D341Med (cell line): ENCODE measurements around the gene ANKRD10.

Experiments
- DNase-seq: peaks from one replicate; pipeline ENCODE4 v3.0.0; 2012; ENCODE audit warnings: low spot score

Gene ANKRD10

DNA sequence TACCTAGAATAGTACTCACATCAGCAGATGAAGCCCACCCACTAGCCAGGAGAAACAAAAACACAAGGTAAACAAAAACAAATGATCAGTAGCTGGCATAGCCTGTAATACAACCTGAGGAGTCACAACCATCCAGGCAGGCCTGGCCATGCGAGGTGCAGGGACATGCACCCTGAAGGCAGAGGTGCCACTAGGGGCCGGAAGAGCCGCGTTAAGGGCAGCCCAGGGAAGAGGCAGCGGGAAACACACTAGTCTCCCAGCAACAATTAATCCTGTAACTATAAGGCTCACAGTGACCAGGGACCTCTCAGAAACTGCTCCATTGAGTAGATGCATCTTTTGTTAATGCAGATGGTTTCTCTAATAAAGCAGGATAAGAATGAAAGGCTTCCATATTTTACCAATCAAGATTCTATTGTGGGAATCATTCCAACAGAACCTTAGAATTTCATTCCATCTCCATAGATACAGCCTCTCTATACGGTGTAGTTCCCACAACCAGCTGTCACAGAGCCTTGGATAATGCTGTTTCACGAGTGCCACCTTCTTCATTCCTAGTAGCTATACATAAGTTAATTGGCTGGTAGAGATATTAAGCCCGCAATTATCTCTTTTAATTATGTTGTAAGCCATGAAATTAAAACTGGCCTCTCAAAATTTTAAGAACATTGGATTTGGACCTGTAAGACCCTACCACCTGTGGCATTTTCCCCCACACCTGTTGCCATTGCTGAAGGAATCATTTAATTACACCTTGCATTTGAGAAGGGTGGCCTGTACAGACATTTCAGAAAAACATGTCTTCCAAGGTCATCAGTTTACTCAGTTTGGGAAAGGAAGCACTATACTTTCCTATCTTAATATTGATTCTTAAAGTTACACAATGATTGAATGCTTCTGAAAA lies 28.7 kb downstream of the ANKRD10 start:
- DNase-seq = no peak

DNA sequence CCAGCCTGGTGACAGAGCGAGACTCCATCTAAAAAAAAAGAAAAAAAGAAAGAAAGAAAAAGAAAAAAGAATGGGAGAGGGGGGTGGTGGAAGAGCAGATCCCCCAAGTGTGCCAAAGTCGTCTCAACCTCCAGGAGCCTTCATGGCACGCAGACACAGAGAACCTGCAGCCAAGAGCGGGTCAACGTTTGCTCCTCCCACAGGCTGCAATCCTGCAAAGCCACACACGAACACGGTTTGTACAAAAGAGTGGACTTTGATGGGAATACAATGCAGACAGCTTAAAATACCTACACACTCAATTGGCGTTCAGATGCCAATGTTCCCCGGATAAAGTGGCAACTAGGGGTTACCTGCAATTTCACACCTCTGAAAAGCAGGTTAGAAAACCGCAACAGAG lies 29.4 kb downstream of the ANKRD10 start:
- DNase-seq = no peak

DNA sequence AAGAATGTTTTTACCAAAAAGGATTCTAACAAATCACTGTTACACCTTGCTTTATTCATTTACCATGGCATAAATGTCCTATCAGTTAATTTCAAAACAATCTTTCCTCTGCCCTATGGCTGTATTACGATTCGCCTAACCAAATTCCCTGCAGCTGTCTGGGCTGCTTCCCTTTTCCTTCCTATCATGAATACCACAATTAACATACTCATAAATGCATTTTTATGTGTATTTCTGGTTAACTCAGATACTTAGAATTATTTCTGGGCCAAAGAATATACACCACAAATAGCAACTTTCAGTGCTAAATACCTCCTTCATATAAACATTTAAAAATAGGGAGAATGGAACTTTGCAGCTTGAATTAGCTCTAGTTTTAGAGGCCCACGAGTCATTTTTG lies 30.4 kb downstream of the ANKRD10 start:
- DNase-seq = no peak

DNA sequence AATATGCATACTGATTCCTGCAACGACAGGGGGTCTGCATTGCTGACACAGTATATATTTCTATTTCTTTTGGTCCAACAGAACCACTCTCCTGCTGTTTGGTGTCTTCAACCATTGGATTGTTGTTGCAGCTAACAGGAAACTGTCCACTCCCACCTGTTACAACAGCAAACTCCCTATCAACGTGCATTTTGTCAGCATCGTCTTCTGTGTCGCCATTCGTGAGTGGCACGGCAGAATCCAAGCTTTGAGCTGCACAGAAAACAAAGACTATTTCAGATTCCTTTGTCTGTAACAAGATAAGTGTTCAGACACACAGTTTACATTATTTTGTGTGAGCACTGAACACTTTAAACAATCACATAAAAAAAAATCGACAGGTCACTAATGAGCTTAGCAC lies 31.3 kb downstream of the ANKRD10 start:
- DNase-seq = no peak

DNA sequence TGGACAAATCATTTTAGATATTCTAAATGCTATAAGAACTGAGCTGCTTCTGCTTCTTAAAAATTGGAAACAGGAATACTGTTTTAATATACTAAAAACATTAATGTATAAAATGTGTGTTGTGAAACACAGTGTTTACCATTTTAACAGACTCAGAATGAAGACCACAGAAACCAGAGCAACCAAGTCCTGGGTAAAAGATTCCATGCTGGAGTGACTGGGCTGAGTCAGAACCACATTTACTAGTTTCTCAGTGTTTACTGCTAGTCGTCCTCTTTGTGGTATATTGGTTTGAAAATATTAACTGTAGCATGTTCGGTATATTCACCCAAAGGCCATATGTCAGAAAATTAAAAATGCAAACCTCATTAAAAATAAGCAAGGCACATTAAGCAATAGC lies 31.9 kb downstream of the ANKRD10 start:
- DNase-seq = no peak

DNA sequence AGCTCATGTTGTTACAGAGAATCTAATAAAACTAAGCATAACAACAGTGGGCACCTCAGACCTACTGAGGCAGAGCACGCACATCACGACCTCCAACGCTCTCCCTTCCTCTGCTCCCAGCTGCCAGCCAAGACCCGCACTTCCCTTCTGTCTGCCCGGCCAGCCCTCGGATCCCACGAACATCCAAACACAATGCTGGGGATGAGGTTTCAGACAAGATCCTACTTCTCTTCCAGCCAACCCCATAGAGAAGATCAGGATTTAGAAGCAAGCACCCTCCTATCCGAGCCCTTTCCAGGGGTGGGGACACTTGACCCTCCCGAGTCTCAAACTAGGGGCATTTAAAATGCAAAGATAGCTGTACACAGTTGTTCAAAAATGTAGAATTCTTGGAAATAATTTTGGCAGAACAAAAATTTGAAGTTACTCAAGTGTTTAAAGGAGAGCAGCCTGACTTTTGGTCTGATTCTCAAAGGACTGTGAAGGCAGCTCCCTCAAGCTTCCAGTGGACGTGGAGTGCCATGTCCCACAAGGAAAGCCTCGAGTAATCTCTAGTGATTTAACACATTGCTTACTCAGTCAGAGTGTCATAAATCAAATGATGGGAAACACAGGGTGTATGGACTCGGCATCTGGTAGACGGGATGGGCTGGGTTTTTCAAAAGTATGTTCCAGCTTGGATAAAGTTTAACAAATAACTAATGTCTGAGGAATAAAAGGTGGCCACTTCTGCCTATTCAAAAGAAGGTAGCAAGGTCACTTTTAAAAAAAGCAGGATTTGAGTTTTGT lies 32.8 kb downstream of the ANKRD10 start:
- no peak for DNase-seq

DNA sequence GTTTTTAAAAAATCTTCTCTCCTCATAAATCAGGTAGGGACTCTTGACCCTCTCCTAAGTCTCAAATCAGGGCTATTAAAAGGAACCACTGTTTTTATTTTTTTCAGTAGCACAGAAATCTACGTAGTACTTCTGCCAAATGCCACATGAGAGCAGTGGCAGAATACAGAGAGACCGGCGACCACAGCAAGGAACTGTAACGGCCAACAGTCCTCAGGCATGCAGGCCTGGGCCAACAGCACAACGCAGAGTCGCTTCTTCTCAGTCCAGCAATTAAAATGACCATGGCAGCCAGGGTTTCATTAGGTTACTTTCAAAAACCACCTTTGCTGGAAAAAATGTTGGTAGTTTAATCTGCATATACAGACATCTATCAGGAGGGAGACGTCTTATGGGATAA lies 34.2 kb downstream of the ANKRD10 start:
- DNase-seq = no peak

DNA sequence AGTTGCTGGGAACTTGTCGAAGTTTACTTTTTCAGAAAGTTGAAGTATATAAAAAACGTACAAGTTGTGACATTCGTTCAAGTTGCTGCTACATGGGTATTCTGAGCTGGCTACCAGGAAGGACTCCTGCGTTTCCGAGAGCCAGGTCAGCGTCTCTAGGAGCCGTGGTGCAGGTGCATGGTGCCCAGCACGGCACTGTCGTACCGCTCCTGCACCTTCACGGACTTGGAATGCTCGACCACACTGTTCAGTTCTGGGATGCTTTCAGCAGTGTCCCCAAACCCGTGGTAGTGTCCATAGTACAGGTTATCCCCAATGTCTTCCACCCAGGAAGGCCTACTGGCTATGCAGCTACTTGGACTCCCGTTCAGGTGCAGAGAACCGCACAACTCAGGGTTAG lies 35.4 kb downstream of the ANKRD10 start:
- DNase-seq = no peak

DNA sequence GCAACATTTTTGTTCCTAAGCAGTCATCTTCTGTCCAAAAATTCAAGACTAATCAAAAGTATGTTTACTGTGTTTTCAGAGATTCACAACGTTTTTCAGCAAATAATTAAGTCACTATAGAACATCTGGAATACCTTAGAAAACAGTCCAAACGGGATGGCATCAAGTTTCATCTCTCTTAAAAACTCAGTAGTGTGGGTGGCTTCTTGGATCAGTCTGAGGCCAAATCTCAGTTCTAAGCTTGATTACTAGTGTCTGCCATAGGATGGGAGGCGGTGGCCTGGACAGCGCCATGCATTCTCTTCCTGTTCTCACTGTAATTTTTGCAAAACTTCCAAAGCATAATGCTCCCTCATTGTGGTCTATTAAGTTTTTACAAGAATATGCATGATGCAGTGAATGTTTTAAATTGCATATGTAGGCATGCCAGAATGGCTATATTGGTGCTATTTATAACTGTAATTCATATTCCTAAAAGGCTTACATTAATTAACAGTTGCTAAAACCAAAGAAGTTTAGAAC lies 37.1 kb downstream of the ANKRD10 start:
- DNase-seq = no peak

DNA sequence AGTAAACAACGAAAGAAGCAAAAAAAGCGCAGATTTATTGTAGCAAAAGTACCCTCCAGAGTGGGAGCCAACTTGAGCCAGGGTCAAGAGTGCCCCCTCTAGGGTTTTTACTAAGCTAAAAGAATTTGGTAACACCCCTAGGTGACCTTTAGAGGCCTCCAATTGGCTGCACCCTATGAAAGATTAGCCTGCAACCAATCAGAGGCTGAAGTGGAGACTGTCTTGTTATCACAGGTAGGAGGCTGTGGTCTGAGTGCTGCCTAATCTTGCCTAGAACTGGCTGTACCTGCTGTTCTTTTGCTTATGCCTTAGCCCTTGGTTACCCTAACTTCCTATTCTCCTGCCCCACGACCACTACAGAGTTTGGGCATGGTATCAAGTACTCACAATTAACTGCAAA lies 38.3 kb downstream of the ANKRD10 start:
- no peak for DNase-seq

DNA sequence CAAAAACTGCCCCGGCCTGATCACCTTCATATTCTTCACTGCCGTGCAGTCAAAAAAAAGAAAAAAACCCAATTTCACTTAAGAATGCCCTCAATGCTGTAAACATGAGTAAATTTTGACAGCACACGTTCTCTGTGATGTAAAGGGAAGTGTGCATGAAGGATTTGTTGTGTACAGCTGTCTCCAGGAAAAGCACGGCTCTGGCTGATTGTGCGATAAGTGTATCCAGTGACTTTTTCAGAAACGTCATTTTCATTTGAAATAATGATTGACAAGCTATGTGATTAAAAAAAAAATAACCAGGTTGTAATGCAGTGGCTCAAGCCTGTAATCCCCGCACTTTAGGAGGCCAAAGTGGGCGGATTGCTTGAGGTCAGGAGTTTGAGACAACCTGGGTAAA lies 39.6 kb downstream of the ANKRD10 start:
- DNase-seq = no peak

DNA sequence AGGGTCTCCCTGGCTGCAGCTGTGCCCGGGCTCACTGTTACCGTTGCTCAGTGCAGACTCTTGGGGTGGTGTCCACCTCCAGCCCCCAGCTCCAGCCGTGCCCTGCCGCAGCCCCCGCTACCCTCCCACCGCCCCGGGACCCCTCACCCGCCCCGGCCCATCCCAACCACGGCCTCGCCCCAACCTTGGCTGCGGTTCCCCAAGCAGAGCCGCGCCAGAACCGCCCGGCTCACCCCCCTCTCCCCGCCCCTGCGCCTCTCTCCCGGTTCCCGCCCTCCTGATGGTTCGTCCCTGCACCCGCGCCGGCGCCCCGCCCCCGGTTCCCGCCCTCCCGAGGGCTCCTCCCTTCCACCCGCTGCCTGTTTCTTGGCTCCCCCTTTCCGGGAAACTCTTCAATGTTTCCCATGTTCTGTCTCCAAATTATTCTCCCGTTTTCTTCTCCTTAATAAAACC lies 40.3 kb downstream of the ANKRD10 start:
- DNase-seq = peak; percentile 90

DNA sequence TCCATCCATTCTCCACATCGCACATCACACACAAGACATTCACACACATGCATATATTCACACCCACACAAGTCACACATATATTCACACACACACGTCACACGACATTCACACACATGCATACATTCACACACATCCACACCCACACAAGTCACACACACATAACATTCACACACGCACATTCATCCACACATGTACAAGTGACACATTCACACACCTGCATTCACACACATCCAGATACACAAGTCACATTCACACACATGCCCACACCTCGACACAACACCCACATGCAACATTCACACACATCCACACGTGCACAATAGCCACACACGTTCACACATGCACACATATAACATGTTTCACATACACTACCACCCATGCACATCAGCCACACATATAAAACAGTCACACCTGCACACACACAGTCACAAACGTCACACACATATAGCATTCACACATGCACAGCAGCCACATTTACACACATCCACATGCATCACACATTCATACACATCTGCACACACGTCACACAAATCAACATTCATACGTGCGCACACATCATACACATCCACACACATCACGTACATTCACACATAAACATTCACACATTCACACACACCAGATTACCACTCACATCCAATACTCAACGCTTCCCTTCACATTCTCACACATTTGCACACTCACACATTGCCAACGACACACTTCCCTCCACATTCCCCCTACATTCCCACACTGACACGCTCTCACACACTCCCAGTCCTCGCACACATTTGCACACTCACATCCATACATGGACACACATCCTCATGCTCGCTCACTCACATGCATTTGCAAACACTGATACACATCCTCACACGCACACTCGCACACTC lies 41.0 kb downstream of the ANKRD10 start:
- no peak for DNase-seq

DNA sequence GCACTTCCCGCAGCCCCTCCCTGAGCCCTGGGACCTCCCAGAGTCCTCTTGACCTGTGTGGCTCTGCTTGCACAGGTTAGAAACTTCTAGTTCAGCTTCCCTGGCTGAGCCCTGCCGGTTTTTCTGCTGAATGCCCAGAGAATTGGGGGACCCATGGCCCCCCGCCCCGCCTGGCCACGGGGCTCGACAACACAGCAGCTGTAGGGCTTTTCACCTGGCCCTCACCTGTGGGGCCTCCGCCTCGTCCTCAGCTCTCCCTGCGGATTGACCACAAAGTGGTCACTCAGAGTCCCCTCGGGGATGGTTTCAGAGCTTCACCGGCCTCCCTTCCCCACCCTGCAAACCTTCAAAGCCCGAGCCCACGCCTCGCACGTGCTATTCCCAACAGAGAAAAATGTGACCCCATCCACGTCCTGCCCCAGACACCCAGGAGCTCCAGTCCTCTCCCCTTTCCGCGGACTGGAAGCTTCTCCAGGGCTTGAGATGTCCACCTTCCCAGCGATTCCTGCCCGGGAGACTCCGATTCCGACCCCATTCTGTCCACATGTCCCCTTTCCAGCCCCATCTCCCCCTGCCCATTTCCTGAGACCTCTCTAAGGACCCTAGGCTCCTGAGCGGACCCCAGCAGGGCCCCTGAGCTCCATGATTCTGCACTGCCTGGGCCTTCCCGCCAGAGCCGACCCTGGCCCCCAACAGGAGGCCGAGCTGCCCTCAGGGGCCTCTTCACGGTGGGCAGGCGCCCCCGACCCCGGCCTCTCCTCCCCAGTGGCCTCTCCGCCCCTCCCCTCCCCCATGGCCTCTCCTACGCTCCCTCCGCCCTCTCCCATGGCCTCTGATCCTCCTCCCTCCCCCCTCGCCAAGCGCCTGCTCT lies 41.9 kb downstream of the ANKRD10 start:
- DNase-seq = no peak

DNA sequence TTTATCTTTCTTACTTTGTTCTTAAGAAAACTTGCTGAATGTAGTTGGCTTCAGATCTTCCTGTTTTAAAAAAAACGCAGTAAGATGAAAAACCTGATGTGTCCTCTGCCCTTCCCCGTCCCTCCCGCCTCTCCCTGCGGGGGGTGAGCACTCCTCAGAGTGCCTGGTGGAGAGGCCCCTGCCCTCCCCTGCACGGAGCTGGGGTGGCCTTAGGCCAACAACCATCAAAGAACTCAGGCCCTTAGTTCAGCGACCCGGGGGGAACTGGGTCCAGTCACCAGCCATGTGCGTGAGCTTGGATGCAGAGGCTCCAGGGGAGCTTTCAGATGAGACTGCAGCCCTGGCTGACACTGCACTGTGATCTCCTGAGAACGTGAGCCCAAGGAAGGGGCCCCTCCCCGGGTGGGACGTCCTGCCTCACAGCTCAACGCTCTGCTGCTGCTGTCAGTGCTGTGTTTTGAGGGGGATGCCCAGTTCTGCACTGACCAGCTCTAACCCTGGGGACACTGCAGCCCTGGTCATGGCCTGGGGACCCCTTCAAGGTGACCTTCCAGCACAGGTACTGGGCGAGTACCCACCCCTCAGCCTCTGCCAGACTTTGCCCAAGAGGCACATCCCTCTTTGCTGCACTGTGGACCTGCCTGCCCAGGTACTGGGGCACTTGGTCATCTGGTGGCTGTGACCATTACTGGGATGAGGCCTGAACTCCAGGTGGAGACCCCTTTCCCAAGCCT lies 42.7 kb downstream of the ANKRD10 start:
- DNase-seq = no peak

DNA sequence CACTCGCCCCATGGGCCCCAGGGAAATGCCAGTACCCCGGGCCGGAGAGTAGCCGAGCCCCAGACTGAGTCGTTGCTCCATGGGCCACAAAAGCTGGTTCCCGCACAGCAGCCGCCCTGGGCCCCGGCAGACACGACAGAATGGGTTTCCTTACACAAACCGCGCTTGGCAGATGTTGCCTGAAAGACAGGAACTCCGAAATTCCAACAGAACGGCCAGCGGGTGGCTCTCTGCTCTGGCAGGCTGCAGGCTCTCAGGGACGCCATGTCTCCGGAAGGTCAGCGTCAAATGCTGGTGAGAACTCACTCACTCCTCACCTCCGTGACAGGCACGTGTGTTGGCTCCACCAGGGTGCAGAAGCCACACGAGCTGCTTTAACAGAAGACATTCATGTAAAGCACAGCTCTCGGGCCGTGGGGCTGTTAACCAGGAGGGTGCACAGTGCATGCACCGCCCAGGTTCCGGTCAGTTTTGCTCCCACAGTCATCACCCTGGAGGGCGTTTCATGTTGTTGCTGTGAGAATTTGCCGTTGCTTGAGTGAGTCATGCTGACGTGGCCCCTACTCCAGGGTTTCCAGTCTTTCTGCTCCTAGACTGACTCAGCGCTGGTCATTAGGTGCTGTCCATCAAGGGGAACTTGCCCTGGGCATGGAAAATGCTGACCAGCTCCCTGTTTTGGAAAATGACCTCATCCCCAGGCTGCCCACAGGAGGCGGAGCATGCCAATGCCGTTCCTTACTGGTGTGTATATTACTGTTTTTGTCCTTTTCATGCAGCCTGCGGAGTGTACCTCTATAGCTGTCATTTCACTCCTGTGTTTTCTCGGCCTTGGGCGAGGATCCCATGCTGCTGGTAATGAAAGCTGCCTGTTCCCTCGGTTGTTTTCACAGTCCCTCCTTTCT lies 44.8 kb downstream of the ANKRD10 start:
- DNase-seq = no peak

DNA sequence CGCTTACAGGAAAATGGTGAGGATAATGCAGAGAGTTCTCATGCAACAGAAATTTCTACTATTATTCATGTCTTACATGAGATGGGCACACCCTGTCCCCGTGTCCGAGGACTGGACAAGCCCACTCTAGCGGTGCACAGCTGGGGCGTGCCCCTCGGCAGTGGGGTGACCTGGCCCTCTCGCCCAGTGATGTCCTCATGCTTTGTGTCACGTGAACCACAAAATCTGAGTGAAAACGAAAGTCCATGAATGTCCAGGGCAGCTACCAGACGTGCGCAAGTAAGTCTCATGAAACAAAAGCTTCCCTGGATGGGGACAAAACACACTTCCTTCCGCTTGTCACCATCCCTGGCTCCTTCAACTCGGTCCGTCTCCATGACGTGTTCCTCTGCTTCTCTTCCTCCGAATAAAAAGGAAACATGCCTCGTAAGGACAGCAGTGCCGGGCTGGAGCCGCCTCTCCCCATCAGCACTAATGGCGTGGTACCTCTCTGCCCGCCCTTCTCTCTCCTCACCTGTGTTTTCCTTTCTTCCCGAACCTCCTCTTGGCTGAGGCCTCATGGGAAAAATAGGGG lies 45.6 kb downstream of the ANKRD10 start:
- no peak for DNase-seq

DNA sequence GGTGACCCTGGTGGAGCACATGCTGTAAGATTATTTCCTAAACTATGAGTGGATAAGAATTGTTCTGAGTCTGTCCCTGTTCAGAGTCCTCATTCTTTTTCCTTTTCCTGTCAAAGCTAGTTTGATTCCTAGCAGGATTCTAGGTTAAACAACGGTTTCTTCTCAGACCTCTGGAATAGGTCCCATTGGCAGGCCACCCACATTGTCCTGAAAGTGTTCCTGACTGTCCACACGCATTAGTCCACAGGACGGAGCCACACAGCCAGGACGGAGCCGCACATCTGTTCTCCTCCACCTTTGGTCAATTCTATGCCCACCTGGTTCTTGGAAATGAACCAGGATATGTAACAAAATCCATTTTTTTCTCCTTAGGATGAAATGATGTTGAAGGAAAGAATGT lies 46.1 kb downstream of the ANKRD10 start:
- DNase-seq = no peak

DNA sequence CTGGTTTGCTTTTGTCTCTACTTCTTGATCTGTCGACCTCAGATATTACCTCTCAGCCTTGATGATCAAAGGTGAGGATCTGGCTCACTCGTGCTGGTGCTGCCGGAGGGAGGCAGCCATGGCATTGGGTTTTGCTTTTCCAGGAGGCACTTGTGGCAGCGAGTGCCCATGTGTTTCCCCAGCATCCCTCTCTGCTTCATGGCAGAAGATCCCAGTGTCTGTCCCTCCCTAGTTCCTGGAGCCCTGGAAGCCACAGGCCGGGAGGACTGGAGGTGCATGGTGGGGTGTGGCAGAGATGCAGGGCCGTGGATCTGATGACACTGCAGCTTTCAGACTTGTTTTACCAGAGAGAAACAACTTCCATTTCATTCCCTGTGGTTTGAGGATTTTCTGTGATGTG lies 47.5 kb downstream of the ANKRD10 start:
- no peak for DNase-seq
